Parathyroid adenoma (tissue), 2 donors: ENCODE measurements around the gene NEXN.

Experiments used
- H2AFZ ChIP-seq: fragments of 300-600 bp; sonication (generic); one replicate; pipeline ENCODE4 v1.7.0; 2017; ENCODE audit warnings: antibody characterized with exemption, mild to moderate bottlenecking
- H3K27ac ChIP-seq: fragments of 300-600 bp; sonication (generic); one replicate; pipeline ENCODE4 v1.7.0; 2017
- H3K27me3 ChIP-seq: fragments of 300-600 bp; sonication (generic); one replicate; pipeline ENCODE4 v1.7.0; 2017; ENCODE audit warnings: low read length; ENCODE audit not compliant: control insufficient read depth, insufficient read depth
- H3K36me3 ChIP-seq: fragments of 300-600 bp; sonication (generic); one replicate; pipeline ENCODE4 v1.7.0; 2017; ENCODE audit warnings: low read length; ENCODE audit not compliant: control insufficient read depth, insufficient read depth
- H3K4me1 ChIP-seq: fragments of 300-600 bp; sonication (generic); one replicate; pipeline ENCODE4 v1.7.0; 2017; ENCODE audit warnings: control low read depth
- H3K4me2 ChIP-seq: fragments of 300-600 bp; sonication (generic); one replicate; pipeline ENCODE4 v1.7.0; 2017; ENCODE audit warnings: low read length
- H3K4me3 ChIP-seq: fragments of 300-600 bp; sonication (generic); one replicate; pipeline ENCODE4 v1.7.0; 2017; ENCODE audit warnings: low read depth, low read length
- H3K79me2 ChIP-seq: fragments of 300-600 bp; sonication (generic); one replicate; pipeline ENCODE4 v1.7.0; 2017; ENCODE audit warnings: control low read depth
- H3K9ac ChIP-seq: fragments of 300-600 bp; sonication (generic); one replicate; pipeline ENCODE4 v1.7.0; 2017; ENCODE audit warnings: mild to moderate bottlenecking
- H3K9me3 ChIP-seq: fragments of 300-600 bp; sonication (generic); one replicate; pipeline ENCODE4 v1.7.0; 2017; ENCODE audit warnings: low read length; ENCODE audit not compliant: control insufficient read depth
- CTCF ChIP-seq: fragments of 300-600 bp; sonication (generic); IDR thresholded peaks from one replicate; pipeline ENCODE4 v1.7.0; 2017; ENCODE audit warnings: antibody characterized with exemption, mild to moderate bottlenecking
- donor health status: primary hyperparathyroidism.

The NEXN gene

DNA sequence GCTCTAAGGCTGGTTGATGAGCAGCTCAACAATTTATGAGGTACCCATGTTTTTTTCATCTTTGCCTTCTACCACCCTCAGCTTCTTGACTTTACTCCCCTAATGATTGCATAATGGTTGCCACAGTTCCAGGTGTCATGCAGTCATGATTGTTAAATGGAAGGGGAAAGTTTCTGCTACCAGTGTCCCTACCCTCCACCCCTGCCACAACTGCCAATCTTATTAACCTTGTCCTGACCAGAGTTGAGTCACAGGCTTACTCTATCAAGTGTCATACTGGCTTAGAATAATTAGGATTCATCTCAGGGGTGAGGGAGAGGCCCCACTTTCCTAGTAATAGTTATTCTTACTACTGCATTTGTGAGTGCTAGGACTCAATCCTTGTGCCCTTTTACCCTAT, 98.4 kb downstream of the NEXN start:
- Histone ChIP-seq H3K27ac (no peak overlapping the region), H3K9me3 (no peaks in the 10 kb centered on the region), H2AFZ (no peak overlapping the region), H3K4me1 (no peaks in the 10 kb centered on the region), H3K4me3 (no peak overlapping the region), H3K36me3 (no peaks in the 10 kb centered on the region), H3K4me2 (no peak overlapping the region), H3K27me3 (no peaks in the 10 kb centered on the region), H3K9ac (no peak overlapping the region), H3K79me2 (no peaks in the 10 kb centered on the region)
- no peak for TF ChIP-seq CTCF

- Histone ChIP-seq H3K27ac (no peak overlapping the region), H3K9me3 (no peaks in the 10 kb centered on the region), H2AFZ (no peak overlapping the region), H3K27me3 (no peaks in the 10 kb centered on the region), H3K4me2 (no peak overlapping the region), H3K36me3 (no peaks in the 10 kb centered on the region), H3K79me2 (no peaks in the 10 kb centered on the region), H3K4me1 (no peaks in the 10 kb centered on the region), H3K9ac (no peak overlapping the region), H3K4me3 (no peak overlapping the region)
- TF ChIP-seq CTCF, result no peak
Measured at GRCh38 chr1:77987919-77988318, 99.5 kb downstream of the NEXN start.

GRCh38 chr1:77989744-77990143, 101.3 kb downstream of the NEXN start:
- Histone ChIP-seq H3K4me1 (no peaks in the 10 kb centered on the region), H3K27ac (no peak overlapping the region), H3K9me3 (no peaks in the 10 kb centered on the region), H3K27me3 (no peaks in the 10 kb centered on the region), H3K79me2 (no peaks in the 10 kb centered on the region), H3K4me3 (no peak overlapping the region), H3K4me2 (no peak overlapping the region), H3K9ac (no peak overlapping the region), H2AFZ (no peak overlapping the region), H3K36me3 (no peaks in the 10 kb centered on the region)
- no peak for TF ChIP-seq CTCF

- Histone ChIP-seq H3K27me3 (no peaks in the 10 kb centered on the region), H3K9me3 (no peaks in the 10 kb centered on the region), H3K36me3 (no peaks in the 10 kb centered on the region), H3K79me2 (no peaks in the 10 kb centered on the region), H3K9ac (no peak overlapping the region), H3K4me1 (no peaks in the 10 kb centered on the region), H2AFZ (no peak overlapping the region), H3K27ac (no peak overlapping the region), H3K4me2 (no peak overlapping the region), H3K4me3 (no peak overlapping the region)
- TF ChIP-seq CTCF, result no peak
Measured at GRCh38 chr1:77990629-77991204, 102.3 kb downstream of the NEXN start.

DNA sequence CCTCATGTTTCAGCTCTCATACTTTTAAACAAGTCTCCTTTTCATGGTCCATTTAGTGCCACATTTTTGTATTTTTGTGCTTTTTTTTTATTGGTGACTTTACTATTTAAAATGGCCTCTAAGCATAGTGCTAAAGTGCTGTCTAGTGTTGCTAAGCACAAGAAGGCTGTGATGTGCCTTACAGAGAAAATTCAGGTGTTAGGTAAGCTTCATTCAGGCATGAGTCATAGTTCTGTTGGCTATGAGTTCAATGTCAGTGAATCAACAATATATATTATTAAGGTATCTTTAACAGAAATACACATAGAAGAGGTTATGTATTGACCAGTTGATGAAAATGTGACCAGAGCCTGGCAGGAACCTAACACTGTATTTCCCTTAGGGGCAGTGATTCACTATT, 103.2 kb downstream of the NEXN start:
- TF ChIP-seq CTCF, result no peak
- no peak overlapping the region for H3K9ac ChIP-seq
- no peak overlapping the region for H3K27ac ChIP-seq
- no peaks in the 10 kb centered on the region for H3K27me3 ChIP-seq
- H3K4me1 ChIP-seq, result no peaks in the 10 kb centered on the region
- H3K9me3 ChIP-seq, result no peaks in the 10 kb centered on the region
- no peaks in the 10 kb centered on the region for H3K36me3 ChIP-seq
- H3K79me2 ChIP-seq, result no peaks in the 10 kb centered on the region
- H3K4me2 ChIP-seq, result no peak overlapping the region
- no peak overlapping the region for H2AFZ ChIP-seq
- no peak overlapping the region for H3K4me3 ChIP-seq
